HL-60 (cell line): ENCODE data around the gene HMGXB4.
A peak's percentile ranks its signal among the peaks of the same experiment; 100 is the strongest.

Experiments used
- DNase-seq, 2 experiments: peaks; one replicate each; pipeline ENCODE4 v3.0.0-alpha.2; 2010 to 2020; ENCODE audit warnings: low read depth in 1 of 2, low spot score in 1 of 2
- H3K27ac ChIP-seq: fragments of 250-450 bp; sonication (Bioruptor Pico); replicated peaks from 2 replicates; pipeline ENCODE4 v1.5.1; 2020; ENCODE audit warnings: mild to moderate bottlenecking, moderate library complexity
- H3K27me3 ChIP-seq: fragments of 250-450 bp; sonication (Bioruptor Pico); 2 replicates; pipeline ENCODE4 v1.5.1; 2021; ENCODE audit warnings: mild to moderate bottlenecking, moderate library complexity; ENCODE audit not compliant: insufficient read depth, poor library complexity, severe bottlenecking
- H3K4me3 ChIP-seq: replicated peaks from 2 replicates; pipeline ENCODE4 v1.5.1; 2011; ENCODE audit warnings: mild to moderate bottlenecking, control low read depth, low read length; ENCODE audit not compliant: insufficient read depth
- CTCF ChIP-seq: IDR thresholded peaks from one replicate; pipeline ENCODE4 v1.5.1; 2011; ENCODE audit warnings: low read length, control low read depth, inconsistent platforms; ENCODE audit not compliant: insufficient read depth
- GABPA ChIP-seq: IDR thresholded peaks from 2 replicates; pipeline ENCODE4 v1.6.1; 2012; ENCODE audit warnings: low read depth
- POLR2AphosphoS5 ChIP-seq: IDR thresholded peaks from 2 replicates; pipeline ENCODE4 v1.6.1; 2012; ENCODE audit warnings: low read depth
- REST ChIP-seq: IDR thresholded peaks from 2 replicates; pipeline ENCODE4 v1.6.1; 2012; ENCODE audit warnings: low read depth; ENCODE audit not compliant: insufficient replicate concordance
- SPI1 ChIP-seq: IDR thresholded peaks from 2 replicates; pipeline ENCODE4 v1.6.1; 2012; ENCODE audit warnings: low read depth, mild to moderate bottlenecking, borderline replicate concordance

Gene HMGXB4

GRCh38 chr22:35330258-35330861 lies 73.1 kb downstream of the HMGXB4 start:
- no peaks in the 10 kb centered on the region for H3K27me3 ChIP-seq
- H3K4me3 ChIP-seq, result no peak overlapping the region
- DNase-seq, result peak; percentile 92 to 95
- H3K27ac ChIP-seq, result peak overlapping the region; percentile 71
- TF ChIP-seq CTCF, result no peak
- peak; percentile 89 for TF ChIP-seq POLR2AphosphoS5
- peak; percentile 47; the same call in 1 of the 2 replicates for TF ChIP-seq GABPA
- TF ChIP-seq REST, result no peak
- TF ChIP-seq SPI1, result peak; percentile 67; the same call in 1 of the 2 replicates

- Histone ChIP-seq H3K27me3 (no peaks in the 10 kb centered on the region), H3K4me3 (no peak overlapping the region), H3K27ac (no peak overlapping the region)
- no peak for DNase-seq
- TF ChIP-seq REST, result no peak
- TF ChIP-seq SPI1, result no peak
- TF ChIP-seq POLR2AphosphoS5, result no peak
- TF ChIP-seq GABPA, result no peak
- TF ChIP-seq CTCF, result no peak
These were observed 75.0 kb downstream of the HMGXB4 start for GRCh38 chr22:35332278-35332677.

GRCh38 chr22:35333220-35333619 lies 75.9 kb downstream of the HMGXB4 start:
- DNase-seq, result no peak
- Histone ChIP-seq H3K27ac (peak overlapping the region; percentile 52), H3K4me3 (no peak overlapping the region), H3K27me3 (no peaks in the 10 kb centered on the region)
- TF ChIP-seq REST (no peak), CTCF (no peak), SPI1 (no peak), POLR2AphosphoS5 (no peak), GABPA (no peak)
